HepG2 (cell line): ENCODE measurements around the gene TCF25. TPM values are rescaled to one million over a fixed set of nuclear protein-coding genes. Genes with fewer than 3 reads are reported as not detected.

Source experiments
- AKAP8 ChIP-seq: sonication (generic); formaldehyde crosslinking; IDR thresholded peaks from 2 replicates; pipeline ENCODE4 v1.5.1; 2020; ENCODE audit warnings: mild to moderate bottlenecking, missing genetic modification reagents
- EEA1 ChIP-seq: sonication (generic); formaldehyde crosslinking; IDR thresholded peaks from 2 replicates; pipeline ENCODE4 v1.5.1; 2020; ENCODE audit warnings: mild to moderate bottlenecking, missing genetic modification reagents, borderline replicate concordance
- LCORL ChIP-seq, 2 experiments: fragments of 450-650 bp in 1 of 2; sonication (generic) in 1 of 2; formaldehyde crosslinking in 1 of 2; IDR thresholded peaks; 2 replicates each; pipeline versions ENCODE4 v1.5.0 to v1.6.1; 2017 to 2020; ENCODE audit warnings: antibody characterized with exemption in 1 of 2, missing genetic modification reagents in 1 of 2
- MEF2D ChIP-seq: sonication (generic); formaldehyde crosslinking; IDR thresholded peaks from 2 replicates; pipeline ENCODE4 v1.5.1; 2020; ENCODE audit warnings: mild to moderate bottlenecking, missing genetic modification reagents
- POLR2A ChIP-seq, 2 experiments: IDR thresholded peaks; 2 replicates each; pipeline ENCODE4 v1.6.1; 2011; ENCODE audit warnings: low read depth in 2 of 2, low read length in 2 of 2, mild to moderate bottlenecking in 1 of 2, moderate library complexity in 1 of 2; ENCODE audit not compliant: insufficient read depth in 1 of 2
- ZBTB1 ChIP-seq: sonication (generic); formaldehyde crosslinking; IDR thresholded peaks from 2 replicates; pipeline ENCODE4 v1.4.0; 2020; ENCODE audit warnings: missing genetic modification reagents, borderline replicate concordance
- ZMYM3 ChIP-seq: sonication (generic); formaldehyde crosslinking; IDR thresholded peaks from 2 replicates; pipeline ENCODE4 v1.5.1; 2020; ENCODE audit warnings: mild to moderate bottlenecking, missing genetic modification reagents
- ZNF343 ChIP-seq: sonication (generic); formaldehyde crosslinking; IDR thresholded peaks from 2 replicates; pipeline ENCODE4 v1.4.0; 2020; ENCODE audit warnings: mild to moderate bottlenecking, missing genetic modification reagents
- ZNF652 ChIP-seq: IDR thresholded peaks from 2 replicates; pipeline ENCODE4 v1.6.1; 2016; ENCODE audit warnings: low read depth, borderline replicate concordance
- ZNF790 ChIP-seq: sonication (generic); formaldehyde crosslinking; IDR thresholded peaks from 2 replicates; pipeline ENCODE4 v1.8.0; 2022; ENCODE audit warnings: missing genetic modification reagents, mild to moderate bottlenecking, borderline replicate concordance
- polyA plus RNA-seq, 8 experiments: library from polyadenylated mRNA; depleted of rRNA in 3 of 8; stranded (reverse) in 7 of 8; unstranded in 1 of 8; fragments of >200 nt; fragmentation: Illumina TruSeq in 4 of 8; extraction: Trizol in 4 of 8; gene quantifications; 2 replicates each; pipeline versions ENCODE4 v1.2.1 to v1.2.3, GENCODE V29; 2011 to 2016; ENCODE audit warnings: low read depth in 4 of 8, missing spikeins in 1 of 8, mixed read lengths in 1 of 8; ENCODE audit not compliant: insufficient read depth in 1 of 8
- total RNA-seq, 5 experiments: library from RNA; depleted of rRNA; stranded (reverse); fragments of >200 nt; fragmentation: Illumina TruSeq; extraction: Trizol; gene quantifications; 2 replicates each; pipeline ENCODE4 v1.2.3, GENCODE V29; 2016; ENCODE audit warnings: low read depth in 1 of 5
- TF ChIP-seq, protein P1 (sequence below): sonication (generic); formaldehyde crosslinking; IDR thresholded peaks from one replicate; pipeline ENCODE4 v1.5.1; 2020; ENCODE audit warnings: mild to moderate bottlenecking, missing genetic modification reagents; ENCODE audit errors: not compliant biosample characterization
- TF ChIP-seq, protein P2 (sequence below): sonication (generic); formaldehyde crosslinking; IDR thresholded peaks from 2 replicates; pipeline ENCODE4 v1.9.0; 2021; ENCODE audit warnings: mild to moderate bottlenecking, missing genetic modification reagents
- TF ChIP-seq, protein P3 (sequence below): sonication (generic); formaldehyde crosslinking; IDR thresholded peaks from 2 replicates; pipeline ENCODE4 v1.5.0; 2020; ENCODE audit warnings: missing genetic modification reagents

Gene TCF25
- total and polyA plus RNA-seq, 2 of the 13 experiments (the other 11 are each of a cell fraction or from before 2014, with no cell fraction given): 138 to 206 TPM

DNA sequence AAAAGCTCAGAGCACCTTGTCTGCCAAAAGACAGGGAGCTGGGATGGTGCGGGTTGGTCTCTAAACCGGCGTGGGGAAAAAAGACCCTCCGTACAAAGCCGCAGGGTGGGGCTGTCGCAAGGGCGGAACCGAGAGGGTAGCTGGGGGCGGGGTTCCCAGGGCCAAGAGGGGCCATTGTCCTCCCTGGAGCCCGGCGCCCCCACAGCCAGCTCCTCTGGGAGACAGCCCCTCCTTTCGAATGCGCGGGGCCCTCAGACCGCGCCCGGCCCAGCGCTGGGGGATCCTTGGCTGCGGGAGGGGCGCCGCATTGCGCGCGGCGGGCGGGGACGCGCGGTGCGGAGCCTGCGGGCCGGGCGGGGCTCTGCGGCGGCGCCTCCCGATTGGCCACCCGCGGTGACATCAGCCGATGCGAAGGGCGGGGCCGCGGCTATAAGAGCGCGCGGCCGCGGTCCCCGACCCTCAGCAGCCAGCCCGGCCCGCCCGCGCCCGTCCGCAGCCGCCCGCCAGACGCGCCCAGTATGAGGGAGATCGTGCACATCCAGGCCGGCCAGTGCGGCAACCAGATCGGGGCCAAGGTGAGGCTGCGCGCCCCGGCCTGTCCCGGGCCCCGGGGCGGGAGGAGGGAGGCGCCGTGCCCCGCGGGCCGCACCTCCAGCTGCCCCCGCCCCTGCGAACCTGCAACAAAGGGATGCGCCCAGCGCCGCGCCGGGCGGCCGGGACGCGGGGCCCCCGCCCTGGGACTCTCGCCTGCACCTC lies 49.7 kb downstream of the TCF25 start, which contains the start of gene TUBB3 (continued):
- TF ChIP-seq ZNF343 (no peak), ZNF652 (CRISPR knock-in tag) (no peak), MEF2D (0 out of 2 replicates have a peak, but pooled peaks have one; percentile 55), ZMYM3 (CRISPR knock-in tag) (no peak), LCORL (IDR thresholded peaks at IDR 0.05) (no peak), LCORL (CRISPR knock-in tag; IDR thresholded peaks at IDR 0.05) (peak; percentile 76), ZNF790 (CRISPR knock-in tag) (peak; percentile 97; the same call in 1 of the 2 replicates), EEA1 (CRISPR knock-in tag) (peak; percentile 64; the same call in 1 of the 2 replicates), AKAP8 (CRISPR knock-in tag) (peak; percentile 69; the same call in 1 of the 2 replicates), POLR2A (IDR thresholded peaks at IDR 0.05; ENCODE audit: insufficient read depth in 1 of 2, low read depth in 2 of 2, low read length in 2 of 2) (peak in 1 of 2 experiments; percentile 90; a peak in 2 of 4 replicates), ZBTB1 (peak; percentile 96)
- TF ChIP-seq, protein P1, sequence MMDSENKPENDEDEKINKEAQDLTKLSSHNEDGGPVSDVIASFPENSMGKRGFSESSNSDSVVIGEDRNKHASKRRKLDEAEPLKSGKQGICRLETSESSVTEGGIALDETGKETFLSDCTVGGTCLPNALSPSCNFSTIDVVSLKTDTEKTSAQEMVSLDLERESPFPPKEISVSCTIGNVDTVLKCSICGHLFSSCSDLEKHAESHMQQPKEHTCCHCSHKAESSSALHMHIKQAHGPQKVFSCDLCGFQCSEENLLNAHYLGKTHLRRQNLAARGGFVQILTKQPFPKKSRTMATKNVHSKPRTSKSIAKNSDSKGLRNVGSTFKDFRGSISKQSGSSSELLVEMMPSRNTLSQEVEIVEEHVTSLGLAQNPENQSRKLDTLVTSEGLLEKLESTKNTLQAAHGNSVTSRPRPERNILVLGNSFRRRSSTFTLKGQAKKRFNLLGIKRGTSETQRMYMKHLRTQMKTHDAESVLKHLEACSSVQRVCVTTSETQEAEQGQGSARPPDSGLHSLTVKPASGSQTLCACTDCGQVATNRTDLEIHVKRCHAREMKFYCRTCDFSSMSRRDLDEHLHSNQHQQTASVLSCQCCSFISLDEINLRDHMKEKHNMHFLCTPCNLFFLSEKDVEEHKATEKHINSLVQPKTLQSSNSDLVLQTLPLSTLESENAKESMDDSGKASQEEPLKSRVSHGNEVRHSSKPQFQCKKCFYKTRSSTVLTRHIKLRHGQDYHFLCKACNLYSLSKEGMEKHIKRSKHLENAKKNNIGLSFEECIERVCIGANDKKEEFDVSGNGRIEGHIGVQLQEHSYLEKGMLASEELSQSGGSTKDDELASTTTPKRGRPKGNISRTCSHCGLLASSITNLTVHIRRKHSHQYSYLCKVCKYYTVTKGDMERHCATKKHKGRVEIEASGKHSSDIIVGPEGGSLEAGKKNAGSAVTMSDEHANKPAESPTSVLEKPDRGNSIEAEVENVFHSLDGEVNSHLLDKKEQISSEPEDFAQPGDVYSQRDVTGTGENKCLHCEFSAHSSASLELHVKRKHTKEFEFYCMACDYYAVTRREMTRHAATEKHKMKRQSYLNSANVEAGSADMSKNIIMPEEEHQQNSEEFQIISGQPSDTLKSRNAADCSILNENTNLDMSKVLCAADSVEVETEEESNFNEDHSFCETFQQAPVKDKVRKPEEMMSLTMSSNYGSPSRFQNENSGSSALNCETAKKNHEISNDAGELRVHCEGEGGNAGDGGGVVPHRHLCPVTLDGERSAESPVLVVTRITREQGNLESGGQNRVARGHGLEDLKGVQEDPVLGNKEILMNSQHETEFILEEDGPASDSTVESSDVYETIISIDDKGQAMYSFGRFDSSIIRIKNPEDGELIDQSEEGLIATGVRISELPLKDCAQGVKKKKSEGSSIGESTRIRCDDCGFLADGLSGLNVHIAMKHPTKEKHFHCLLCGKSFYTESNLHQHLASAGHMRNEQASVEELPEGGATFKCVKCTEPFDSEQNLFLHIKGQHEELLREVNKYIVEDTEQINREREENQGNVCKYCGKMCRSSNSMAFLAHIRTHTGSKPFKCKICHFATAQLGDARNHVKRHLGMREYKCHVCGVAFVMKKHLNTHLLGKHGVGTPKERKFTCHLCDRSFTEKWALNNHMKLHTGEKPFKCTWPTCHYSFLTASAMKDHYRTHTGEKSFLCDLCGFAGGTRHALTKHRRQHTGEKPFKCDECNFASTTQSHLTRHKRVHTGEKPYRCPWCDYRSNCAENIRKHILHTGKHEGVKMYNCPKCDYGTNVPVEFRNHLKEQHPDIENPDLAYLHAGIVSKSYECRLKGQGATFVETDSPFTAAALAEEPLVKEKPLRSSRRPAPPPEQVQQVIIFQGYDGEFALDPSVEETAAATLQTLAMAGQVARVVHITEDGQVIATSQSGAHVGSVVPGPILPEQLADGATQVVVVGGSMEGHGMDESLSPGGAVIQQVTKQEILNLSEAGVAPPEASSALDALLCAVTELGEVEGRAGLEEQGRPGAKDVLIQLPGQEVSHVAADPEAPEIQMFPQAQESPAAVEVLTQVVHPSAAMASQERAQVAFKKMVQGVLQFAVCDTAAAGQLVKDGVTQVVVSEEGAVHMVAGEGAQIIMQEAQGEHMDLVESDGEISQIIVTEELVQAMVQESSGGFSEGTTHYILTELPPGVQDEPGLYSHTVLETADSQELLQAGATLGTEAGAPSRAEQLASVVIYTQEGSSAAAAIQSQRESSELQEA: no peak
- TF ChIP-seq, protein P2, sequence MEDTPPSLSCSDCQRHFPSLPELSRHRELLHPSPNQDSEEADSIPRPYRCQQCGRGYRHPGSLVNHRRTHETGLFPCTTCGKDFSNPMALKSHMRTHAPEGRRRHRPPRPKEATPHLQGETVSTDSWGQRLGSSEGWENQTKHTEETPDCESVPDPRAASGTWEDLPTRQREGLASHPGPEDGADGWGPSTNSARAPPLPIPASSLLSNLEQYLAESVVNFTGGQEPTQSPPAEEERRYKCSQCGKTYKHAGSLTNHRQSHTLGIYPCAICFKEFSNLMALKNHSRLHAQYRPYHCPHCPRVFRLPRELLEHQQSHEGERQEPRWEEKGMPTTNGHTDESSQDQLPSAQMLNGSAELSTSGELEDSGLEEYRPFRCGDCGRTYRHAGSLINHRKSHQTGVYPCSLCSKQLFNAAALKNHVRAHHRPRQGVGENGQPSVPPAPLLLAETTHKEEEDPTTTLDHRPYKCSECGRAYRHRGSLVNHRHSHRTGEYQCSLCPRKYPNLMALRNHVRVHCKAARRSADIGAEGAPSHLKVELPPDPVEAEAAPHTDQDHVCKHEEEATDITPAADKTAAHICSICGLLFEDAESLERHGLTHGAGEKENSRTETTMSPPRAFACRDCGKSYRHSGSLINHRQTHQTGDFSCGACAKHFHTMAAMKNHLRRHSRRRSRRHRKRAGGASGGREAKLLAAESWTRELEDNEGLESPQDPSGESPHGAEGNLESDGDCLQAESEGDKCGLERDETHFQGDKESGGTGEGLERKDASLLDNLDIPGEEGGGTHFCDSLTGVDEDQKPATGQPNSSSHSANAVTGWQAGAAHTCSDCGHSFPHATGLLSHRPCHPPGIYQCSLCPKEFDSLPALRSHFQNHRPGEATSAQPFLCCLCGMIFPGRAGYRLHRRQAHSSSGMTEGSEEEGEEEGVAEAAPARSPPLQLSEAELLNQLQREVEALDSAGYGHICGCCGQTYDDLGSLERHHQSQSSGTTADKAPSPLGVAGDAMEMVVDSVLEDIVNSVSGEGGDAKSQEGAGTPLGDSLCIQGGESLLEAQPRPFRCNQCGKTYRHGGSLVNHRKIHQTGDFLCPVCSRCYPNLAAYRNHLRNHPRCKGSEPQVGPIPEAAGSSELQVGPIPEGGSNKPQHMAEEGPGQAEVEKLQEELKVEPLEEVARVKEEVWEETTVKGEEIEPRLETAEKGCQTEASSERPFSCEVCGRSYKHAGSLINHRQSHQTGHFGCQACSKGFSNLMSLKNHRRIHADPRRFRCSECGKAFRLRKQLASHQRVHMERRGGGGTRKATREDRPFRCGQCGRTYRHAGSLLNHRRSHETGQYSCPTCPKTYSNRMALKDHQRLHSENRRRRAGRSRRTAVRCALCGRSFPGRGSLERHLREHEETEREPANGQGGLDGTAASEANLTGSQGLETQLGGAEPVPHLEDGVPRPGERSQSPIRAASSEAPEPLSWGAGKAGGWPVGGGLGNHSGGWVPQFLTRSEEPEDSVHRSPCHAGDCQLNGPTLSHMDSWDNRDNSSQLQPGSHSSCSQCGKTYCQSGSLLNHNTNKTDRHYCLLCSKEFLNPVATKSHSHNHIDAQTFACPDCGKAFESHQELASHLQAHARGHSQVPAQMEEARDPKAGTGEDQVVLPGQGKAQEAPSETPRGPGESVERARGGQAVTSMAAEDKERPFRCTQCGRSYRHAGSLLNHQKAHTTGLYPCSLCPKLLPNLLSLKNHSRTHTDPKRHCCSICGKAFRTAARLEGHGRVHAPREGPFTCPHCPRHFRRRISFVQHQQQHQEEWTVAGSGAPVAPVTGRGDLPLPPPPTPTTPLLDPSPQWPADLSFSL (CRISPR knock-in tag): no peak
- TF ChIP-seq, protein P3, sequence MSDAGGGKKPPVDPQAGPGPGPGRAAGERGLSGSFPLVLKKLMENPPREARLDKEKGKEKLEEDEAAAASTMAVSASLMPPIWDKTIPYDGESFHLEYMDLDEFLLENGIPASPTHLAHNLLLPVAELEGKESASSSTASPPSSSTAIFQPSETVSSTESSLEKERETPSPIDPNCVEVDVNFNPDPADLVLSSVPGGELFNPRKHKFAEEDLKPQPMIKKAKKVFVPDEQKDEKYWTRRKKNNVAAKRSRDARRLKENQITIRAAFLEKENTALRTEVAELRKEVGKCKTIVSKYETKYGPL (CRISPR knock-in tag): 0 out of 2 replicates have a peak, but pooled peaks have one; percentile 16
